Pancreas (tissue), 10 donors: ENCODE measurements around the gene GAB2. TPM values are rescaled to one million over a fixed set of nuclear protein-coding genes. Genes with fewer than 3 reads are reported as not detected.

Source experiments
- ATAC-seq, 4 donors: fragments of 200-7000 bp; cut with Tn5 transposase; one replicate each; pipeline versions ENCODE4 v1.8.0 to v1.9.1; 2020; ENCODE audit warnings: mild to moderate bottlenecking in 4 of 4, moderate library complexity in 4 of 4
- DNase-seq, 6 donors: peaks; one replicate each; pipeline ENCODE4 v3.0.0-alpha.2; 2020
- FAIRE-seq: peaks from 2 replicates; lab custom pipeline; 2012; peaks lifted over from hg19 to GRCh38; lab: Jason Lieb, UNC
- H3K27ac ChIP-seq, 4 donors: fragments of 200-600 bp; sonication (generic); 1 replicate in 3 of 4; 2 replicates in 1 of 4; pipeline versions ENCODE4 v1.5.0 to v1.8.0; 2020
- H3K27me3 ChIP-seq, 4 donors: fragments of 200-600 bp; one replicate each; pipeline ENCODE4 v1.8.0; 2021
- H3K36me3 ChIP-seq, 3 donors: fragments of 200-600 bp; sonication (generic) in 1 of 3; one replicate each; pipeline versions ENCODE4 v1.5.0 to v1.8.0; 2020 to 2021
- H3K4me1 ChIP-seq, 3 donors: fragments of 200-600 bp; one replicate each; pipeline ENCODE4 v1.8.0; 2021
- H3K4me3 ChIP-seq, 4 donors: fragments of 200-600 bp; sonication (generic) in 2 of 4; one replicate each; pipeline versions ENCODE4 v1.5.0 to v1.8.0; 2020 to 2021
- H3K9me3 ChIP-seq, 4 donors: fragments of 200-600 bp; one replicate each; pipeline ENCODE4 v1.8.0; 2021
- CTCF ChIP-seq, 4 donors: fragments of 200-600 bp; sonication (generic) in 3 of 4; IDR thresholded peaks; one replicate each; pipeline versions ENCODE4 v1.5.0 to v1.8.0; 2021; ENCODE audit warnings: antibody characterized with exemption in 4 of 4
- WGBS, 2 donors: extraction: QIAGEN DNeasy Blood & Tissue Kit; methylation state at CpG; one replicate each; pipeline ENCODE4 v1.1.7; 2013; 5-methylcytosine and 5-hydroxymethylcytosine counted together
- intact Hi-C, 3 donors: fragments of 100-400 bp; cut with DNase I; formaldehyde crosslinking; loops; one replicate each; pipeline versions ENCODE4 v1.11.1 to v1.14.2; 2022
- polyA plus RNA-seq, 2 donors: library from polyadenylated mRNA; stranded (reverse); fragments of 200-250 nt; gene quantifications; one replicate each; pipeline ENCODE4 v1.2.3, GENCODE V29; 2013
- total RNA-seq, 6 donors: library from RNA; stranded (reverse); fragmentation: NEBNext Ultra II Directional in 4 of 6; extraction: Animal tissue kit (Norgen Biotek cat#: 25700) in 4 of 6; gene quantifications; one replicate each; pipeline versions ENCODE4 v1.2.1 to v1.2.4, GENCODE V29; 2021 to 2023
- donor health status: healthy with polysubstance abuse.
- donor health status: DM: no; HTN: no; CAD: no; lungs with moderate emphysema.
- donor health status: DM: no; HTN: no; CAD: no.
- donor health status: control.
- donor health status: control.
- donor health status: Bipolar disorder and iron deficiency.
- donor health status: DM: yes; HTN: yes; CAD: no.
- donor health status: DM: no; HTN: no; CAD: no.
- donor health status: DM: no; HTN: no; CAD: no.
- donor health status: DM: yes; HTN: yes; CAD: no.

GAB2 gene
- total and polyA plus RNA-seq, 8 donors, result 3.1 to 17.8 (median 9.4) TPM

DNA sequence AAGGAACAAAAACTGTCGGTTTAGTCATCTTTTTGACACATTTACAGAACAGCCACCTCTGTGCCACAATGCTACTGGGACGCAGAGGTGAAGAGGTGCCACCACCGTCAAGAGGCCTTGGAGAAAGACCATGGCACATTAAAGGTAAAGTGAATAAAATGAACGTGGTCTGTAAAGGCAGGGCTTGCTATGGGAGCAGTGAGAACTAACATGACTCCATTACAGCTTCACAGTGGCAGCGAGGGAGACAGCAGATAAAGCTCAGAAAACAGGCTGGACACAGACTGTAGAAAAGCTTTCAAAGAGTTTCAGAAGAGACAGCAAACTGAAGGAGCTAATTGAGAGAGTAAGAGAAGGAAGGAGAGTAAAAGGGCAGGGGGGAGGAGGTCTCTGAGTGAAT lies 102.9 kb downstream of the GAB2 start:
- ATAC-seq (no peak), FAIRE-seq (no peak), DNase-seq (no peak)
- peaks cover 0 to 14% (median 3%) of the 10 kb centered on the region in 3 donors for H3K4me1 ChIP-seq
- H3K36me3 ChIP-seq, result no peaks in the 10 kb centered on the region
- H3K4me3 ChIP-seq, result no peak overlapping the region
- no peaks in the 10 kb centered on the region for H3K27me3 ChIP-seq
- no peak overlapping the region for H3K27ac ChIP-seq
- WGBS, 2 donors, result 77 to 88% methylated on average over 5 of the region's 5 CpGs
- intact Hi-C loops, result no loop called here
- no peak for TF ChIP-seq CTCF (IDR thresholded peaks at IDR 0.05)
- H3K9me3 ChIP-seq, result no peaks in the 10 kb centered on the region

- peaks cover 0 to 14% (median 3%) of the 10 kb centered on the region in 3 donors for H3K4me1 ChIP-seq
- no peak for DNase-seq
- ATAC-seq, result peak in 2 of 4 donors; percentile 35 to 38
- no peaks in the 10 kb centered on the region for H3K9me3 ChIP-seq
- intact Hi-C loops, result no loop called here
- H3K27ac ChIP-seq, result no peak overlapping the region
- 88 to 89% methylated on average over 2 of the region's 2 CpGs for WGBS, 2 donors
- H3K36me3 ChIP-seq, result no peaks in the 10 kb centered on the region
- no peak for TF ChIP-seq CTCF (IDR thresholded peaks at IDR 0.05)
- FAIRE-seq, result no peak
- no peak overlapping the region for H3K4me3 ChIP-seq
- H3K27me3 ChIP-seq, result no peaks in the 10 kb centered on the region
Observed at GRCh38 chr11:78313898-78314297, 103.7 kb downstream of the GAB2 start.

DNA sequence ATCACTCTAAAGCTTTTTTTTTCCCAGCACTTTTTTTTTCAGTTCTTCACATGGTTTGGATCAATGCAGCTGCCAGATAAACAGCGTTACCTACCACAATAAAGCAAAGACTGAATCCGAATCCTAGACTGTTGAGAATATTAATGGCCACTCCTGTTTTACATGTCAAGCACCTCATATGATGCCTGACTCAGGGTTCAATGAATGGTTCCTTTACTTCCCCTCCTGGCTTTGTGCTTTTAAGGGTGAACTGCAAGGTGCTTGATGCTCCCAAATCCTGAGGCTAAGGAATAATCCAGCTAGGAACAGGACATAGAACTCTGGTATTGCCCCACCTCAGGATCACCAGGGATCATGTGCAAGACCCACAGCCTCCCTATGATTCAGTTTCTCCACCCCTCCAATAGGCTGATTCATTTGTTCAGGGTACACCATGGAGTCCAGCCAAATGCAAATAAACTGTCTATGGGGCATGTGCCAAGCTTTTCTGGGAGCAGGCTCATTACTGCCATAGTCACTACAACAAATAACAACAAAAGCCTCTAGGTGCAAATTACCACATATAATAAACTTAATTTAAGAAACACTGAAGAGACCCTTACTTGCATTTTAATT lies 104.3 kb downstream of the GAB2 start:
- intact Hi-C loops, result no loop called here
- peaks cover 0 to 14% (median 3%) of the 10 kb centered on the region in 3 donors for H3K4me1 ChIP-seq
- no peaks in the 10 kb centered on the region for H3K36me3 ChIP-seq
- FAIRE-seq (no peak), DNase-seq (peak in 1 of 6 donors; percentile 11), ATAC-seq (peak; percentile 42 to 68 (median 52))
- no peak overlapping the region for H3K4me3 ChIP-seq
- TF ChIP-seq CTCF (IDR thresholded peaks at IDR 0.05), result no peak
- H3K27ac ChIP-seq, result no peak overlapping the region
- H3K27me3 ChIP-seq, result no peaks in the 10 kb centered on the region
- no peaks in the 10 kb centered on the region for H3K9me3 ChIP-seq
- WGBS, 2 donors, result 39 to 41% methylated on average over 2 of the region's 2 CpGs

DNA sequence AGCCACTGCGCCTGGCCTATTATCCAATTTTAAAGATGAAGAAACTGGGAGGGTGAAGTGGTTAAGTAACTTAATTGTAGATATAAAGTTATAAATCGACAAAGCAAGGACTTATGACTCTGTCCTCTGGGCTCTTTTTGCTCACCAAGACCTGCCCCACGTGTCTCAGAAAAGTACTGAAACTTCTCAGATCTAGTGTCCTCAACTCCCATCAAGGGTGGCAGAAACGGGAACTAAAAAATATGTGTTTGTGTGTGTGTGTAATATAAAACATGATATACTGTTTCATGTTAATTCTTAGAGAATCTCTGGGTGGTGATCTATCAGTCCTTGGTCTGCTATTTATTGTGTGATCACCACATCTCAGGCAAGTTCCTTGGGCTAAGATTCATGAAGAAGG lies 104.9 kb downstream of the GAB2 start:
- no peak overlapping the region for H3K27ac ChIP-seq
- intact Hi-C loops, result no loop called here
- FAIRE-seq (no peak), DNase-seq (no peak), ATAC-seq (no peak)
- peaks cover 0 to 14% (median 3%) of the 10 kb centered on the region in 3 donors for H3K4me1 ChIP-seq
- no peaks in the 10 kb centered on the region for H3K36me3 ChIP-seq
- no peak for TF ChIP-seq CTCF (IDR thresholded peaks at IDR 0.05)
- no peaks in the 10 kb centered on the region for H3K27me3 ChIP-seq
- WGBS, 2 donors, result 82 to 94% methylated on average over 4 of the region's 4 CpGs
- no peaks in the 10 kb centered on the region for H3K9me3 ChIP-seq
- no peak overlapping the region for H3K4me3 ChIP-seq

GRCh38 chr11:78311702-78312371 lies 105.8 kb downstream of the GAB2 start:
- no peak for TF ChIP-seq CTCF (IDR thresholded peaks at IDR 0.05)
- H3K9me3 ChIP-seq, result no peaks in the 10 kb centered on the region
- ATAC-seq, result peak in 3 of 4 donors; percentile 33 to 51 (median 38)
- no peaks in the 10 kb centered on the region for H3K27me3 ChIP-seq
- 79% methylated on average over 5 of the region's 5 CpGs for WGBS, 2 donors
- no peaks in the 10 kb centered on the region for H3K36me3 ChIP-seq
- FAIRE-seq, result no peak
- no peak overlapping the region for H3K27ac ChIP-seq
- no peak for DNase-seq
- intact Hi-C loops, result no loop called here
- H3K4me1 ChIP-seq, result peaks cover 0 to 14% (median 3%) of the 10 kb centered on the region in 3 donors
- H3K4me3 ChIP-seq, result no peak overlapping the region
